Endothelial cell of umbilical vein (primary cell): ENCODE measurements around the gene DUOXA2. TPM values are rescaled to one million over a fixed set of nuclear protein-coding genes. Genes with fewer than 3 reads are reported as not detected.
"Not testable (repeated sequence)": the region's sequence is repeated elsewhere in the genome, so short reads cannot be mapped to it uniquely, and the experiment has no call there.

Source experiments
- BruUV-seq: library from RNA; stranded (reverse); fragments of 400-500 nt; replicated peaks from 2 replicates; lab custom pipeline; 2021; lab: Mats Ljungman, UMichigan
- CTCF ChIA-PET: fragments of 300-600, 350-600 bp; sonication (Branson Sonifier 250); formaldehyde crosslinking; loops from one replicate; lab custom pipeline; 2021; ENCODE audit warnings: antibody characterized with exemption, inconsistent platforms; lab: Charles Lee
- POLR2A ChIA-PET: fragments of 300-600, 350-600 bp; sonication (Branson Sonifier 250); formaldehyde crosslinking; loops from one replicate; lab custom pipeline; 2021; ENCODE audit warnings: antibody characterized with exemption, inconsistent platforms; lab: Charles Lee
- DNase-seq: peaks from one replicate; pipeline ENCODE4 v3.0.0-alpha.2; 2011; ENCODE audit warnings: low read depth, low spot score
- FAIRE-seq: peaks from 2 replicates; lab custom pipeline; 2011; peaks lifted over from hg19 to GRCh38; lab: Jason Lieb, UNC
- H2AFZ ChIP-seq: 2 replicates; pipeline ENCODE4 v1.6.0; 2012; ENCODE audit warnings: low read depth, low read length, control low read depth, inconsistent platforms
- H3K27ac ChIP-seq: 2 replicates; pipeline ENCODE4 v1.5.1; 2011; ENCODE audit warnings: low read depth, mild to moderate bottlenecking, control low read depth, low read length, moderate library complexity; ENCODE audit not compliant: insufficient read depth
- H3K27me3 ChIP-seq, 2 experiments: 2 replicates each; pipeline versions ENCODE4 v1.6.0 to v1.6.1; 2011; ENCODE audit warnings: low read length in 2 of 2, mixed read lengths in 1 of 2; ENCODE audit not compliant: control insufficient read depth in 2 of 2, insufficient read depth in 2 of 2
- H3K36me3 ChIP-seq, 2 experiments: 2 replicates in 1 of 2; 3 replicates in 1 of 2; pipeline ENCODE4 v1.5.1; 2011; ENCODE audit warnings: low read length in 2 of 2, mild to moderate bottlenecking in 1 of 2, moderate library complexity in 1 of 2; ENCODE audit not compliant: control insufficient read depth in 2 of 2, insufficient read depth in 2 of 2; ENCODE audit errors: extremely low read depth in 1 of 2
- H3K4me1 ChIP-seq: 3 replicates; pipeline ENCODE4 v1.5.1; 2011; ENCODE audit warnings: mild to moderate bottlenecking, low read length; ENCODE audit not compliant: control insufficient read depth, insufficient read depth; ENCODE audit errors: extremely low read depth
- H3K4me2 ChIP-seq: 2 replicates; pipeline ENCODE4 v1.6.1; 2011; ENCODE audit warnings: low read length, control low read depth, mixed read lengths; ENCODE audit not compliant: insufficient read depth
- H3K4me3 ChIP-seq, 3 experiments: fragments of 200-600 bp in 1 of 3; sonication (generic), shearing (Covaris generic) in 1 of 3; replicated peaks in 1 of 3; 2 replicates each; pipeline ENCODE4 v1.5.1; 2011 to 2016; ENCODE audit warnings: control low read depth in 3 of 3, low read length in 3 of 3, mild to moderate bottlenecking in 2 of 3, inconsistent platforms in 1 of 3, low read depth in 1 of 3, moderate library complexity in 1 of 3; ENCODE audit not compliant: insufficient read depth in 1 of 3
- H3K79me2 ChIP-seq: 2 replicates; pipeline ENCODE4 v1.6.0; 2012; ENCODE audit warnings: low read length, inconsistent platforms; ENCODE audit not compliant: control insufficient read depth, insufficient read depth
- H3K9ac ChIP-seq: replicated peaks from 2 replicates; pipeline ENCODE3; 2011; ENCODE audit warnings: low read length, control low read depth; ENCODE audit not compliant: insufficient read depth; ENCODE audit errors: extremely low read depth
- H3K9me1 ChIP-seq: replicated peaks from 3 replicates; pipeline ENCODE4 v1.6.0; 2011; ENCODE audit warnings: mild to moderate bottlenecking, low read length; ENCODE audit not compliant: control insufficient read depth, insufficient read depth; ENCODE audit errors: extremely low read depth
- H3K9me3 ChIP-seq: replicated peaks from 2 replicates; pipeline ENCODE4 v1.5.1; 2012; ENCODE audit warnings: low read length, inconsistent platforms; ENCODE audit not compliant: control insufficient read depth, insufficient read depth
- H4K20me1 ChIP-seq: replicated peaks from 2 replicates; pipeline ENCODE3; 2011; ENCODE audit warnings: mild to moderate bottlenecking, low read length; ENCODE audit not compliant: control insufficient read depth, insufficient read depth; ENCODE audit errors: extremely low read depth
- CTCF ChIP-seq, 2 donors: IDR thresholded peaks; 1 replicate in 1 of 2; 2 replicates in 1 of 2; pipeline ENCODE4 v1.5.1; 2011; ENCODE audit warnings: low read length in 2 of 2, mild to moderate bottlenecking in 2 of 2, moderate library complexity in 2 of 2, control low read depth in 1 of 2, inconsistent platforms in 1 of 2, low read depth in 1 of 2; ENCODE audit not compliant: insufficient read depth in 1 of 2; ENCODE audit errors: extremely low read depth in 1 of 2
- EZH2 ChIP-seq: IDR thresholded peaks from 2 replicates; pipeline ENCODE4 v1.6.1; 2012; ENCODE audit warnings: borderline replicate concordance, low read depth, mild to moderate bottlenecking, moderate library complexity, low read length, inconsistent platforms; ENCODE audit not compliant: severe bottlenecking
- FOS ChIP-seq: IDR thresholded peaks from 2 replicates; pipeline ENCODE4 v1.6.1; 2011; ENCODE audit warnings: mild to moderate bottlenecking, low read length, moderate library complexity, borderline replicate concordance; ENCODE audit not compliant: insufficient read depth
- GATA2 ChIP-seq: IDR thresholded peaks from 2 replicates; pipeline ENCODE4 v1.7.0; 2011; ENCODE audit warnings: low read depth, mild to moderate bottlenecking, moderate library complexity, mixed read lengths, low read length; ENCODE audit not compliant: insufficient read length, insufficient read depth
- JUN ChIP-seq: IDR thresholded peaks from 2 replicates; pipeline ENCODE4 v1.6.1; 2011; ENCODE audit warnings: borderline replicate concordance, low read depth; ENCODE audit not compliant: insufficient read length, insufficient read depth
- MAX ChIP-seq: IDR thresholded peaks from 2 replicates; pipeline ENCODE4 v1.6.1; 2011; ENCODE audit not compliant: insufficient read depth, insufficient read length
- MYC ChIP-seq: IDR thresholded peaks from one replicate; pipeline ENCODE4 v1.6.1; 2011; ENCODE audit warnings: mild to moderate bottlenecking, low read depth, low read length
- POLR2A ChIP-seq: IDR thresholded peaks from 2 replicates; pipeline ENCODE4 v1.6.1; 2012; ENCODE audit warnings: low read depth, mild to moderate bottlenecking, control low read depth, low read length
- POLR2AphosphoS5 ChIP-seq: IDR thresholded peaks from 2 replicates; pipeline ENCODE4 v1.6.1; 2012; ENCODE audit warnings: low read depth, mild to moderate bottlenecking, control low read depth, low read length, moderate library complexity; ENCODE audit not compliant: insufficient read depth
- dilution Hi-C: fragments of 300-500 bp; cut with MboI; formaldehyde crosslinking; loops from one replicate; pipeline ENCODE4 v1.15.0; 2019; ENCODE audit warnings: low sequenced_read_pairs; ENCODE audit not compliant: extremely low pct_ligation_motif_present
- intact Hi-C: fragments of 100-400 bp; cut with micrococcal nuclease; formaldehyde crosslinking; loops from one replicate; pipeline ENCODE4 v1.10.0; 2022
- polyA plus RNA-seq, 4 experiments: library from polyadenylated mRNA; depleted of rRNA in 3 of 4; stranded (reverse) in 3 of 4; unstranded in 1 of 4; fragments of >200 nt; gene quantifications; 2 replicates each; pipeline versions ENCODE4 v1.2.1 to v1.2.3, GENCODE V29; 2011 to 2012; ENCODE audit warnings: missing spikeins in 1 of 4
- total RNA-seq: library from RNA; stranded (reverse); gene quantifications from 2 replicates; pipeline ENCODE4 v1.2.3, GENCODE V29; 2021

Gene DUOXA2
- total and polyA plus RNA-seq, 2 donors (not counting 3 experiments of a cell fraction or from before 2014, with no cell fraction given), result not detected

- Histone ChIP-seq H3K9me3 (no peaks in the 10 kb centered on the region), H3K9me1 (no peaks in the 10 kb centered on the region), H3K27me3 (peaks cover 0 to 17% of the 10 kb centered on the region in 2 experiments), H3K36me3 (no peaks in the 10 kb centered on the region), H3K4me2 (no peak overlapping the region), H3K79me2 (no peaks in the 10 kb centered on the region), H2AFZ (no peak overlapping the region), H3K9ac (no peak overlapping the region), H3K27ac (no peak overlapping the region), H3K4me1 (no peaks in the 10 kb centered on the region), H3K4me3 (no peak overlapping the region), H4K20me1 (no peaks in the 10 kb centered on the region)
- CTCF ChIA-PET, result no interaction called here
- dilution Hi-C loops (no loop called here), intact Hi-C loops (no loop called here)
- POLR2A ChIA-PET, result no interaction called here
- no peak for FAIRE-seq
- BruUV-seq, result no TSS peak
- no peak for TF ChIP-seq JUN
- no peak for TF ChIP-seq POLR2AphosphoS5
- no peak for TF ChIP-seq POLR2A
- TF ChIP-seq CTCF (IDR thresholded peaks at IDR 0.05; ENCODE audit: extremely low read depth in 1 of 2, insufficient read depth in 1 of 2, low read depth in 1 of 2, low read length in 2 of 2), result no peak
- TF ChIP-seq EZH2, result no peak
- TF ChIP-seq GATA2, result no peak
- TF ChIP-seq MYC, result no peak
- TF ChIP-seq FOS, result no peak
- no peak for TF ChIP-seq MAX
- DNase-seq, result no peak
Measured at GRCh38 chr15:45102226-45102625, 11.9 kb upstream of the DUOXA2 start.

GRCh38 chr15:45104170-45104569 is 10.0 kb upstream of the DUOXA2 start:
- H3K9ac ChIP-seq, POLR2A ChIA-PET, H3K4me3 ChIP-seq, H3K27ac ChIP-seq, H3K4me1 ChIP-seq, CTCF ChIA-PET, H3K36me3 ChIP-seq, H2AFZ ChIP-seq, H3K9me3 ChIP-seq, H3K4me2 ChIP-seq, DNase-seq, dilution Hi-C loops, H3K79me2 ChIP-seq, H3K9me1 ChIP-seq, BruUV-seq, intact Hi-C loops, H4K20me1 ChIP-seq: not testable (repeated sequence)
- H3K27me3 ChIP-seq, result peaks cover 3 to 23% of the 10 kb centered on the region in 2 experiments
- FAIRE-seq, result peak; percentile 28
